ENCODE measurements around the gene BTBD18.

The BTBD18 gene

DNA sequence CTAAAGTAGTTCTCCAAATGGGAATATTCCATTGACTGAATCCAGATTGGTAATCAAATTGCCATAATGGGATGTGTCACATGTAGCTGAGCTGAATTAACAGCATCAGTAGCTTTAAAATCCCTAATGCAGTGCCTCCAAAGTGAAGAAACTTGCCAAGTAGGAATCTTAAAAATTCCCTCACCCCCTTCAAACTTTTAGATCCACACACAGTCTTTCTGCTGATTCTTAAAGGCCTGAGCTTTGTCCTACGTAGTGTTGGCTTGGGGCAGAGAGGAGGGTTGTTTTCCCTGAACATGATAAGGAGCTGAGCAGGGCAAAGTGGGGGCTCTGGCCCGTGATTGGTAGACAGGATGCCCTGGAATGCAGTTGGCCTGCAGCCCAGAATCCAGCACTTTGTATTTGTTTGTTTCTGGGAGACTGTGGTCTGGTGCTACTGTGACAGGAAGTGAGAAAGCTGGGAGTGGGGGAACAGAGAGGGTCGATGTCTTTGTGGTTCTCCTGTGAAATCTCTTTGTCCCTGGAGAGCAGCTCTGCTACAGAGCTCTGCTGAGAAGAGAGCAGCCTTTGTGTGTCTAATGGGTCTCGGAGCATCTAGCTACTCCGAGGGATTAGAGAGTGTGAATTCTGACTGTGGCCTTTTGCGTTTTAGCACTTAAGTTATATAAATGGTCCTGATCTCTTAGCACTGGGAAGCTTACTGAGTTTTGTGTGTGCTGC lies 26.9 kb upstream of the BTBD18 start:
- Histone ChIP-seq H3K27ac (no peak overlapping the region), H3K27me3 (no peaks in the 10 kb centered on the region), H3K4me3 (ENCODE audit: low read depth in 1 of 2, low read length in 1 of 2) (no peak overlapping the region), H3K4me1 (ENCODE audit: control insufficient read depth in 1 of 2, insufficient read depth in 1 of 2, low read depth in 1 of 2, low read length in 1 of 2) (peaks cover 14 to 15% of the 10 kb centered on the region in 2 experiments), H3K9me3 (no peaks in the 10 kb centered on the region), H3K36me3 (no peaks in the 10 kb centered on the region)
- TF ChIP-seq, protein P1, sequence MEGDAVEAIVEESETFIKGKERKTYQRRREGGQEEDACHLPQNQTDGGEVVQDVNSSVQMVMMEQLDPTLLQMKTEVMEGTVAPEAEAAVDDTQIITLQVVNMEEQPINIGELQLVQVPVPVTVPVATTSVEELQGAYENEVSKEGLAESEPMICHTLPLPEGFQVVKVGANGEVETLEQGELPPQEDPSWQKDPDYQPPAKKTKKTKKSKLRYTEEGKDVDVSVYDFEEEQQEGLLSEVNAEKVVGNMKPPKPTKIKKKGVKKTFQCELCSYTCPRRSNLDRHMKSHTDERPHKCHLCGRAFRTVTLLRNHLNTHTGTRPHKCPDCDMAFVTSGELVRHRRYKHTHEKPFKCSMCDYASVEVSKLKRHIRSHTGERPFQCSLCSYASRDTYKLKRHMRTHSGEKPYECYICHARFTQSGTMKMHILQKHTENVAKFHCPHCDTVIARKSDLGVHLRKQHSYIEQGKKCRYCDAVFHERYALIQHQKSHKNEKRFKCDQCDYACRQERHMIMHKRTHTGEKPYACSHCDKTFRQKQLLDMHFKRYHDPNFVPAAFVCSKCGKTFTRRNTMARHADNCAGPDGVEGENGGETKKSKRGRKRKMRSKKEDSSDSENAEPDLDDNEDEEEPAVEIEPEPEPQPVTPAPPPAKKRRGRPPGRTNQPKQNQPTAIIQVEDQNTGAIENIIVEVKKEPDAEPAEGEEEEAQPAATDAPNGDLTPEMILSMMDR (IDR thresholded peaks at IDR 0.05), result no peak

DNA sequence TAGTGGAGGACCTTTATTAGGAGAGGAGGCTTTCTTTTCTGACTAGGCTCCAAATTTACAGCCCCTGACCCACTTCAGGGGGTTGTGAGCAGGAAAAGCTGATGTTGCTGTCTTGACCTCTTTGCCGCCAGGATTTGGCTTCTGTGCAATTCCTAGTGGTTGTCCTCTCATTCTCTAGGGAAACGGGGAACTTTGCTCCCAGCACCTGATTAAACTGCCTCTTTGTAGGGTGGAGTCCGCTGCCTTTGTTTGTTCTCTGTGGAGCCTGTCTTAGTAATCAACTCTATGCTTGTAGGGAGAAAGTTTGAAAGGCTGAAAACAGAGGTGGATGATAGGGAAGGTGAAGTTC lies 26.3 kb upstream of the BTBD18 start:
- H3K27ac ChIP-seq, result no peak overlapping the region
- no peaks in the 10 kb centered on the region for H3K9me3 ChIP-seq
- H3K36me3 ChIP-seq, result no peaks in the 10 kb centered on the region
- H3K4me1 ChIP-seq (ENCODE audit: control insufficient read depth in 1 of 2, insufficient read depth in 1 of 2, low read depth in 1 of 2, low read length in 1 of 2), result peaks cover 14 to 15% of the 10 kb centered on the region in 2 experiments
- no peak overlapping the region for H3K4me3 ChIP-seq (ENCODE audit: low read depth in 1 of 2, low read length in 1 of 2)
- TF ChIP-seq, protein P1 (IDR thresholded peaks at IDR 0.05), result no peak
- no peaks in the 10 kb centered on the region for H3K27me3 ChIP-seq

DNA sequence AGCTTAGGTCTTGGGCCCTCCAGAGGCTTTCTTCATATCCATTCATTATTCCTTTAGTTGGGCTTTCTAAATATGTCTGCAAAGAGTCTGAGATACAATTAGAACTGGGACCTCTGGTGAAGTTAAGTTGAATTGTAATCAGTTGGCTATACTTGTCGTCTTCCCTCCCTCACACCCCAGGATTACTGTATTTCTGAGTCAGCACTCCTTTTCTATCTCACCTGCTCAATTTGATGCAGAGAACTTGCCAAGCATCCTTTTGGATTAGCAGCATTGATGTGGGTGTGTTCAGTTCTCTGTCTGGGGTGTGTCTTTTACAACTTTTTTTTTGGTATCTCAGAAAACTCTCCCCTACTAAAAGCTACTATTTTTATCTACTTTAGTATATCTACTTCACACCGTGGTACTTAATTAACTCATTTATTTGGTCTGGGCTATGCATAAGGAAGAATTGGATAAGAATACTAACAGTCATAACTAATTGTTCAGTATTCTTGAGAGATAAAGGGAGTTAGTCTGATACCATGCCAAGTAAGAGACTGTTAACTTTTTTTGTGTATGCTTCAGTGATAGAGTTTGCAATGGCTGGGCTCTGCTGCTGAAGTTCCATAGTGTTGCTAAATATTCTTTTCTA lies 25.1 kb upstream of the BTBD18 start:
- peaks cover 14 to 15% of the 10 kb centered on the region in 2 experiments for H3K4me1 ChIP-seq (ENCODE audit: control insufficient read depth in 1 of 2, insufficient read depth in 1 of 2, low read depth in 1 of 2, low read length in 1 of 2)
- no peaks in the 10 kb centered on the region for H3K9me3 ChIP-seq
- no peak overlapping the region for H3K27ac ChIP-seq
- H3K4me3 ChIP-seq (ENCODE audit: low read depth in 1 of 2, low read length in 1 of 2), result no peak overlapping the region
- TF ChIP-seq, protein P1 (IDR thresholded peaks at IDR 0.05), result no peak
- H3K27me3 ChIP-seq, result no peaks in the 10 kb centered on the region
- no peaks in the 10 kb centered on the region for H3K36me3 ChIP-seq

DNA sequence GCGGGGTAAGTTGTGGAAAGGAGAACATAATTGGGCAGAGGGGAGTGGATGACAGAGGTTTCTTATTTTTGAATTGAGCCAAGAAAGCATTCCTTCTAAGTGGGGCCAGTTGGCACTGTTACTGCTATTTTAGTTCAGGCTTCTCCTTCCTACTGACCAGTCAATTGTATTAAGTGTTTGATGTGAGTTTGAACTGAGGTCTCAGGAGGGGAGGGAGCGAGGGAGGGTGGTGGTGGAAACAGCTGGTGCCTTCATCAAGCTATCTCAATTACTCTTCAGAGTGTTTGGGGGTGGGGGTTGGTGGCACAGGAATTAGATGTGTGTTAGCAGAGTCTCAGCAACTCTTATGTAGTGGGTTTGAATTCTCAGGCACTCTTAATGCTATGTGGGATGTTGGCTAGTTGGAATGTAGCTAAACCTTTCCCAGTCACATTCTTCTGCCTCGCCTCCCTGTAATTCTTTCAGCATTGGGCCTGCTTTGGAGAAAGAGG lies 24.5 kb upstream of the BTBD18 start:
- Histone ChIP-seq H3K4me3 (ENCODE audit: low read depth in 1 of 2, low read length in 1 of 2) (no peak overlapping the region), H3K36me3 (no peaks in the 10 kb centered on the region), H3K27me3 (no peaks in the 10 kb centered on the region), H3K9me3 (no peaks in the 10 kb centered on the region), H3K27ac (no peak overlapping the region), H3K4me1 (ENCODE audit: control insufficient read depth in 1 of 2, insufficient read depth in 1 of 2, low read depth in 1 of 2, low read length in 1 of 2) (peaks cover 14 to 15% of the 10 kb centered on the region in 2 experiments)
- TF ChIP-seq, protein P1 (IDR thresholded peaks at IDR 0.05), result no peak

DNA sequence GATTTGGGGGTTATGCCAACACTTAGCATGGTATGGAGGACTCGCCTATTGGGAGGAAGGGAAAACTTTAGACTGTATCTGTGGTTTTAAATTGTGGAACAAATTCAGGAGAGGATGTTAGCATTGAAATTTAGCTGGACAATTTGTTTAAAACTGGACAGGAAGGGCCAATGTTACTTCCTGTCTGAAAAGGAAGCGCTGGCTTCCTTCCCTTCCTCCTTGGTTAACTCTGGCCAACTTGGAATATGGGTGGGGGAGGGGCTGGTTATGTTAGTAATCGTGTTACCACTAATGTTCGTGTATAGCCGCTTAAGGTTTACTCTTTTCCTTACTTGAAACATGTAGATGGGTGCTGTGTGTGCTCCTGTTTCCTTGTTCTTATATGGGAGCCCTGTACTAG lies 23.9 kb upstream of the BTBD18 start:
- Histone ChIP-seq H3K27ac (peak overlapping the region; percentile 27), H3K4me1 (ENCODE audit: control insufficient read depth in 1 of 2, insufficient read depth in 1 of 2, low read depth in 1 of 2, low read length in 1 of 2) (peaks cover 14 to 15% of the 10 kb centered on the region in 2 experiments), H3K27me3 (no peaks in the 10 kb centered on the region), H3K4me3 (ENCODE audit: low read depth in 1 of 2, low read length in 1 of 2) (no peak overlapping the region), H3K36me3 (no peaks in the 10 kb centered on the region), H3K9me3 (no peaks in the 10 kb centered on the region)
- TF ChIP-seq, protein P1 (IDR thresholded peaks at IDR 0.05), result no peak
